GM12878 (cell line): Measurements from ENCODE around the gene DOK1. TPM values are rescaled to one million over a fixed set of nuclear protein-coding genes. Genes with fewer than 3 reads are reported as not detected.

Experiments
- BHLHE40 ChIP-seq, 2 experiments: fragments of 450-650 bp in 1 of 2; IDR thresholded peaks; 2 replicates each; pipeline ENCODE4 v1.6.1; 2011 to 2017; ENCODE audit warnings: low read depth in 2 of 2, borderline replicate concordance in 1 of 2, improper control_type of control experiment in 1 of 2, low read length in 1 of 2, mild to moderate bottlenecking in 1 of 2
- E2F8 ChIP-seq: fragments of 450-650 bp; IDR thresholded peaks from 2 replicates; pipeline ENCODE4 v1.6.1; 2018; ENCODE audit warnings: mild to moderate bottlenecking, low read depth, moderate library complexity; ENCODE audit not compliant: partially characterized antibody
- E4F1 ChIP-seq: fragments of 450-650 bp; IDR thresholded peaks from 2 replicates; pipeline ENCODE4 v1.6.1; 2018; ENCODE audit warnings: borderline replicate concordance, mild to moderate bottlenecking; ENCODE audit not compliant: partially characterized antibody
- HSF1 ChIP-seq: fragments of 150-350 bp; IDR thresholded peaks from 2 replicates; pipeline ENCODE4 v1.6.1; 2014; ENCODE audit warnings: mild to moderate bottlenecking, low read depth, low read length
- KDM1A ChIP-seq: fragments of 200-600 bp; sonication (generic); IDR thresholded peaks from 2 replicates; pipeline ENCODE4 v1.6.1; 2016; ENCODE audit warnings: borderline replicate concordance
- MEF2B ChIP-seq: fragments of 450-650 bp; IDR thresholded peaks from 2 replicates; pipeline ENCODE4 v1.6.1; 2018; ENCODE audit warnings: mild to moderate bottlenecking, moderate library complexity; ENCODE audit not compliant: partially characterized antibody, poor library complexity, severe bottlenecking
- NFYA ChIP-seq: IDR thresholded peaks from 2 replicates; pipeline ENCODE4 v1.6.1; 2011; ENCODE audit warnings: low read depth, mild to moderate bottlenecking, low read length, improper control_type of control experiment, borderline replicate concordance
- NR2C2 ChIP-seq: IDR thresholded peaks from 2 replicates; pipeline ENCODE4 v1.6.1; 2011; ENCODE audit warnings: borderline replicate concordance, low read depth; ENCODE audit not compliant: control insufficient read depth, insufficient read length
- NR2F1 ChIP-seq: fragments of 450-650 bp; conservative IDR thresholded peaks from 2 replicates; pipeline ENCODE4 v1.6.1; 2017; ENCODE audit warnings: mild to moderate bottlenecking
- PAX8 ChIP-seq: fragments of 450-650 bp; IDR thresholded peaks from 2 replicates; pipeline ENCODE4 v1.6.1; 2017; ENCODE audit warnings: mild to moderate bottlenecking, moderate library complexity
- PKNOX1 ChIP-seq: fragments of 450-650 bp; IDR thresholded peaks from 2 replicates; pipeline ENCODE4 v1.6.1; 2016; ENCODE audit warnings: mild to moderate bottlenecking
- RCOR1 ChIP-seq: conservative IDR thresholded peaks from 2 replicates; pipeline ENCODE4 v1.6.1; 2012; ENCODE audit warnings: low read depth, low read length, improper control_type of control experiment
- TCF3 ChIP-seq: IDR thresholded peaks from 2 replicates; pipeline ENCODE4 v1.6.1; 2012; ENCODE audit warnings: low read depth, mild to moderate bottlenecking, low read length, borderline replicate concordance; ENCODE audit not compliant: insufficient read depth
- TCF7 ChIP-seq: IDR thresholded peaks from 2 replicates; pipeline ENCODE4 v1.6.1; 2014; ENCODE audit warnings: antibody characterized with exemption, borderline replicate concordance
- WRNIP1 ChIP-seq: IDR thresholded peaks from 2 replicates; pipeline ENCODE4 v1.6.1; 2011; ENCODE audit warnings: low read depth, low read length, improper control_type of control experiment, borderline replicate concordance
- ZZZ3 ChIP-seq: IDR thresholded peaks from 2 replicates; pipeline ENCODE4 v1.6.1; 2011; ENCODE audit warnings: low read depth; ENCODE audit not compliant: control insufficient read depth, insufficient read length
- polyA plus RNA-seq, 11 experiments: library from polyadenylated mRNA; depleted of rRNA in 4 of 11; unstranded in 6 of 11; stranded (reverse) in 5 of 11; fragments of >200 nt; fragmentation: Nextera tagmentation in 4 of 11; fragmentation: Illumina TruSeq in 1 of 11; extraction: Ambion mirVana in 4 of 11; extraction: Trizol in 1 of 11; gene quantifications; 1 replicate in 1 of 11; 2 replicates in 10 of 11; pipeline versions ENCODE4 v1.2.1 to v1.2.3, GENCODE V29; 2011 to 2016; ENCODE audit warnings: inconsistent platforms in 2 of 11, missing spikeins in 2 of 11, low read depth in 1 of 11
- total RNA-seq, 4 experiments: library from RNA; depleted of rRNA in 3 of 4; stranded (reverse); fragments of >200 nt in 3 of 4; fragmentation: Illumina TruSeq in 1 of 4; extraction: Trizol in 1 of 4; gene quantifications; 2 replicates each; pipeline versions ENCODE4 v1.2.1 to v1.2.3, GENCODE V29; 2013 to 2021
- TF ChIP-seq, protein P1 (sequence below): fragments of 450-650 bp; IDR thresholded peaks from 2 replicates; pipeline ENCODE4 v1.6.1; 2014; ENCODE audit warnings: mild to moderate bottlenecking

Gene DOK1
- total and polyA plus RNA-seq, 10 of the 15 experiments (the other 5 are each of a cell fraction or from before 2014, with no cell fraction given), result 1.4 to 104 (median 59.7) TPM

- TF ChIP-seq E4F1 (peak; percentile 68), KDM1A (no peak), ZZZ3 (no peak), MEF2B (peak; percentile 46), NR2F1 (peak; percentile 98), TCF3 (no peak), NR2C2 (no peak), E2F8 (no peak), WRNIP1 (no peak), PAX8 (no peak), BHLHE40 (IDR thresholded peaks at IDR 0.05; ENCODE audit: borderline replicate concordance in 1 of 2, low read depth in 2 of 2, low read length in 1 of 2) (peak; percentile 11 to 56; a peak in 2 of 4 replicates), NFYA (no peak), RCOR1 (no peak), PKNOX1 (peak; percentile 10; the same call in 1 of the 2 replicates), HSF1 (no peak), TCF7 (peak; percentile 73; the same call in 1 of the 2 replicates)
- TF ChIP-seq, protein P1, sequence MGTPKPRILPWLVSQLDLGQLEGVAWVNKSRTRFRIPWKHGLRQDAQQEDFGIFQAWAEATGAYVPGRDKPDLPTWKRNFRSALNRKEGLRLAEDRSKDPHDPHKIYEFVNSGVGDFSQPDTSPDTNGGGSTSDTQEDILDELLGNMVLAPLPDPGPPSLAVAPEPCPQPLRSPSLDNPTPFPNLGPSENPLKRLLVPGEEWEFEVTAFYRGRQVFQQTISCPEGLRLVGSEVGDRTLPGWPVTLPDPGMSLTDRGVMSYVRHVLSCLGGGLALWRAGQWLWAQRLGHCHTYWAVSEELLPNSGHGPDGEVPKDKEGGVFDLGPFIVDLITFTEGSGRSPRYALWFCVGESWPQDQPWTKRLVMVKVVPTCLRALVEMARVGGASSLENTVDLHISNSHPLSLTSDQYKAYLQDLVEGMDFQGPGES, result no peak
These were observed 24.9 kb upstream of the DOK1 start, which contains the start of the genes AUP1 and HTRA2 (continued) for GRCh38 chr2:74529357-74530238.
